ENCODE measurements around the gene CABP4.
"Not testable (repeated sequence)": the region's sequence is repeated elsewhere in the genome, so short reads cannot be mapped to it uniquely, and the experiment has no call there.

The CABP4 gene

GRCh38 chr11:67483831-67484665 is 28.9 kb downstream of the CABP4 start:
- DNase-seq, result no peak

GRCh38 chr11:67484847-67485311 is 29.7 kb downstream of the CABP4 start:
- no peak for DNase-seq

- DNase-seq, result not testable (repeated sequence)
Observed at GRCh38 chr11:67485873-67486361, 30.8 kb downstream of the CABP4 start.

GRCh38 chr11:67486481-67487195 is 31.5 kb downstream of the CABP4 start:
- DNase-seq, result no peak

- no peak for DNase-seq
Observed at GRCh38 chr11:67489203-67489884, 34.2 kb downstream of the CABP4 start.

- no peak for DNase-seq
Observed at GRCh38 chr11:67489885-67490726, 35.0 kb downstream of the CABP4 start.

- no peak for DNase-seq
Observed at GRCh38 chr11:67490727-67491065, 35.5 kb downstream of the CABP4 start.

GRCh38 chr11:67491276-67492068 is 36.3 kb downstream of the CABP4 start:
- DNase-seq, result no peak

- no peak for DNase-seq
Observed at GRCh38 chr11:67492069-67492727, 37.0 kb downstream of the CABP4 start.

- no peak for DNase-seq
Observed at GRCh38 chr11:67492801-67493547, 37.8 kb downstream of the CABP4 start.

- DNase-seq, result no peak
Observed at GRCh38 chr11:67493548-67494370, 38.6 kb downstream of the CABP4 start.

GRCh38 chr11:67494371-67495233 is 39.4 kb downstream of the CABP4 start:
- DNase-seq, result no peak

GRCh38 chr11:67495234-67496005 is 40.3 kb downstream of the CABP4 start:
- no peak for DNase-seq

- no peak for DNase-seq
Observed at GRCh38 chr11:67496113-67496512, 41.0 kb downstream of the CABP4 start.

GRCh38 chr11:67497656-67498291 is 42.6 kb downstream of the CABP4 start:
- no peak for DNase-seq

GRCh38 chr11:67498544-67498972 is 43.4 kb downstream of the CABP4 start:
- DNase-seq, result no peak
